ENCODE measurements around the gene RBMS3.
"Not testable (repeated sequence)": the region's sequence is repeated elsewhere in the genome, so short reads cannot be mapped to it uniquely, and the experiment has no call there.

Gene RBMS3

DNA sequence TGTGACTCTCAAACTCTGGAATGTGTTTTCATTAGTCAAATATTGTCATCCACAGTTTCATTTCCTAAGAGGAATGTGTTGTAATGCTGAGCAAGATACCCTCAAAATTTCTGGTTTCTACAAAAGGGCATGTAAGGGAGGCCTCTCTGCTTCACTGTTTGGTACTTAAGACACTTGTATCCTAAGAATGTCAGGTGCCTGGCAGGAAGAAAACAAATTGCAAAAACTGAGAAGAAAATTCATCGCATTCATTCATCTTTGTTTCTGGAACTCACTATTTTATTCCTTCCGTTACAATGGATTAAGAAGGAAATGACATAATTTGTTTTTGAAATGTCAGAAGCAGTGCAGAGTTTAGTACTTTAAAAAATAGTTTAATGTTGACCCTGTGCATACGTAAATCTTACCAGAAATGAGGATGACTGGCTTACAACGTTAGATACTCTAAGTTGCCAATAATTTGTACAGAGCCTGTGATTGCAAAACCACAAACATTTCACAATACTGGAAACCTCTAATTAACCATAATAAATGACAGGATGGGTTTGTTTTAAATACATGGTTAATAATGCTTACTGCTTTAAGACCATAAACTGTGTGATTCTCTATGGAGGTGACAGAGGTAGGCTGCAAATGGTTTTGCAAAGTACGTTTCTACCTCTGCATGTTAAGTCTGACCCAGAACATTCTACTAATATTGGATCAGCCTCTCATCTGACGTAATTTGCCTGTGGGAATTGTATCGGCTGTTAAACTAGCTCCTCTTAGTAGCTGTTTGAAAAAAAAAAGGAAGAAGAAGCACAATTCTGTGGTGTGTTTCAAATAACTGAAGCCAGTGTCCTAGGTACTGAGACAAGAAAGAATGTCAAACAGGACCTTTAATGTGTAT is 477.8 kb downstream of the RBMS3 start:
- DNase-seq: no peak

DNA sequence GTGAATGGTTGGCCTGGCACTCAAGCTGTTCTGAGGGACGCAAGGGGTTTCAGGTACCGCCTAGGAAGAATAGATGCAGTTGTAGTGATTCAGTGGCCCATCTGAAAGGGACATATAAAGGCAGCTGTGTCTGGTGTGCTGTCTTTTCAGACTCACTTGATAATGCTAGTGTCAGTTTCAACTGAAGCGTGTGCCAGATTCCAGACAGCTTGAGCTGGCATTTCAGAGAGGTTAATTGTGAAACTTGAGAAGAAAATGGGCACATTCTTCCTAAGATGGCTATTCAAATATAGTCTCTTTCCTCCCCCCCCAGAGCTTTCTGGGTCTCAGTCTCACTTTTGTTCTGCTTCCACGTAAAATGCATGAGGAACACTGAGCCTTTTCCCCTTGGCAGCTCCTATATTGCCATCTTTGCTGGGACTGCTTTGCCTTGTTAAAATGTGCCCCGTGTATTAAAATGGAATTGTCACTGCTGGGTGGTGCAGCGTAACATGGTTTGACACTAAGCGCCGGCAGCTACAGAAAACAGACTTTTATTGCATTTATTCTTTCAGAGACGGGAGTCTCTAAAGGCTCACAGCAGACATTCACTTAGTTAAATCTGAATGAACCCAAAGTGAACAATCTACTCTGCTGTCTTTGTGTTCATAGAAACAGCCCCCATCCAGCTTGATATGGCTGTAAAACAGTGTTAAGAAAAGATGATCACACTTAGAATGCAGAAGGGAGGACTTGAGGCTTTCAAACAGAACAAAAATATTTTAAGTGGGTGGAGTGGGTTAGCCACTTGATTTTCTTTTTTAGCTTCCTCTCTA is 478.7 kb downstream of the RBMS3 start:
- DNase-seq: no peak

DNA sequence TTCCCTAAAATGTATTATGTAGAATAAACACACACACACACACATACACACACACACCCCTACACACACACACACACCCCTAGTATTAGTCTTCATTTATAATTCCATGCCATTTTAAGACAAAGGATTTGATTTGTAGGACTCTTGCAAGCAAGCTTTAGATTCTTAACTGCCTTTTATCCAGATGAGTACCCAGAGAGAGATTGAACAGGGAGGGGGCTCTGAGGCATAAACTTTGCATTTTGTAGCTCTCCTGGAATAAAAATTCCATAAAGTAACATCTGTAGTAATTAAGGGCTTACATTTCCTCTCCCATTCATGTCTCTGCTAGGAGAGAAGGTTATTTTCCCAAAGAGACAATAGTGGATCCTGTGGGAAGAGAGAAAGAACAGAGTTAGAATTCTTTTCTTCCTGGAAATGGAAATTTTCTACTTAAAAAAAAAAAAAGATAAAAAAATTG is 479.4 kb downstream of the RBMS3 start:
- DNase-seq: no peak

DNA sequence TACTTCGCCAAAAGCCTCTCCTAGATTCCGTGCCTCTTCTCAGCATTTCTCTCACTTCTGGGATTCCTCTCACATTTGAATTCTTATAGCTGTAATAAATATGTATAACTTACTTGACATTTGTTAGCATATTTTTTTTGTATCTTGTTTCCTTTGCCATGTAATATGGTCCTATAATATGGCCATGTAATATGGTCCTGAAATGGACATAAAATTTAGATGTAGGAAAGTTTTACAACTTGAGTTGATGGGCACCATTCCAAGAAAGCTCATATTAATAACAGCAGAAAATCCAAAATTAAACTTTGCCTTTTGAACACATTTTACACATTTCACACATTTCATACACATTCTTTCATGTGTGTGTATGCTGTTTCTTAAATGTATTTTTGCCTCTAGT is 480.6 kb downstream of the RBMS3 start:
- no peak for DNase-seq

DNA sequence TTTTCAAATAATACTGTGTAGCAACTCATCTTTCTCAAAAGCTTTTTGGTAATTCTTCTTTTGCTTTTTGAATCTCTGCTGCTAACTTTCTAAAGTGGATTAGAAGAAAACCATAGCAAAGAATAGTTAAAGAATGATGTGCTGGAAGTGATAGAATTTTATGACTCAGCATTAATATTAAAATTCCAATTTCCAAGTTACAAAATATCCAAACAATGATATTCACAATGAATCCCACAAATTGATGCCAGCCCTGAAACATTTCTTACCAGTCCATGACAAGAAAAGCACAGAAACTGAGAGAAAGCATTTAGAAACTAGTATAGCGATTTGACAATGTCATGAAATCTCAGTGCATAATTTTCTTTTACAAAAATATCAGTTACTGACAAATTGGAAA is 482.2 kb downstream of the RBMS3 start:
- no peak for DNase-seq

DNA sequence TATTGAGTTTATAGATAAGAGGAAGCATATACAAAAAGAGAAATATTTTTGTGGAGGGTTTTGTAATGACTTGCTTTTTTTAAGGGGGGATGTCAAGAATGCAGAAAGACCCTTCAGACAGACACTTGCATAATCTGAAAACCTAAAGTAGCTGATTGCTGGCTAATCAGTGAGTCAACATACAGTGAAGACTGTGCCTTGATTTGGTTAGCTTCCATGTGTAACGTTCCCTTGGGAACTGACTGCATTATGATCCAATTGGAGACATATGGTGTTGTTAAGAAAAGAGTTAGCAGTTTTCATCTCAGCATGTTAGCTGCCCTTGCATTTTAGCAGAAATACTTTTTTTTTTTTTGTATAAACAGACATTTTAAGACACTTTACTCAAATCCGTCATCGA is 483.2 kb downstream of the RBMS3 start:
- DNase-seq: no peak

DNA sequence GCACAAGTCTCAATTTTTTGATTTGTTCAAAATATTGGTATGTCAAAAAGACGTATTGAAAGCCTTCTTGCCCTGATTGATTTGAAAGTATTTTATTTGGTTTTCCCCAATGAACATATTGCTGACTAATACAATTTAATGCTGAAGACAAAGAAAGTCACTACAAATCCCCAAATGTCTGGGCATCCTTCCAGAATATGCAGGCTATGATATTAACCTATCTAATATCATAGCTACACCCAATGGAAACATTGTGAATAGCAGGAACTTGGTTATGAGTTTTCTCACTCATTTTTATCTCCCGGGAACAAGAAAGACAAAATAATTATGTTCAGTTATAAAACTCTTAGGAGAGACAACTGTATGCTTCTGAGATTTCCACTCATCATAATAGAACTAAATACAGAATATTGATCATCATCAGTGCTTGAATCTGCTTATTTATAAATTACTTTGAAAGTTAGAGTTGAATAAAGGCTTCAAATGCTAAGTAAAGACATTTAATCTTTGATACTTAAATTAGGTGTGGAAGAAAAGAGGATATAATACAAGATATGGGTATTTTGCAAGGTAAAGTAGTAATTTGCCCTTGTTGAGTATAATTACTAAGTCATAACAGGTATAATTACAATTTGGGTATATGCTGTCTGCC is 483.9 kb downstream of the RBMS3 start:
- no peak for DNase-seq

DNA sequence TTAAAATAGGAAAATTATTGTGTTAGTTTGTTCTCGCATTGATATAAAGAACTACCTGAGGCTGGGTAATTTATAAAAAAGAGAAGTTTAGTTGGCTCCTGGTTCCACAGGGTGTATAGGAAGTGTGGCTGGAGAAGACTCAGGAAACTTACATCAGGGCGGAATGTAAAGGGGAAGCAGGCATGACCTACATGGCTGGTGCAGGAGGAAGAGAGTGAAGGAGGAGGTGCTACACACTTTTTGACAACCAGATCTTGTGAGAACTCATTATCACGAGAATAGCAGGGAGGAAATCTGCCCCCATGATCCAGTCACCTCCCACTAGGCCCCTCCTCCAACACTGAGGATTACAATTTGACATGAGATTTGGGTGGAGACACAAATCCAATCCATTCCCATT is 490.7 kb downstream of the RBMS3 start:
- no peak for DNase-seq

DNA sequence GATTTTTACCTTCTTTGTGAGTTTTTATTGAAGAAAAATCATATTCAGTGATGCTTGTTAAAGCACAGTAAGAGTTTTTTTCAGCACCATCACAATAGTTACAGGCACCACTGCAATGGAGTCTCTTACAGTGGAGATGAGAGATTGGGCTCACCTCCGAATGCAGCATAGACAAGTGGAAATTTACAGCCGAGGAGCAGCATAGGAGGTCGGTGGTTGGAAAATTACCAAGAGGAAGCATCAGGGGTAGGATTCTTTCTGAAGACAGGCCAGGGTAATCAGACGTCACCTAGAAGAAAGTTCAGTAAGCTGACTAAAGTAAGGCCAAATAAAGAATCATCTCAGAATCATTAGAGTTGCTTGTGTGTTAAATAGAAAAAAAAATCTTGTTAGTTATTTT is 491.6 kb downstream of the RBMS3 start:
- no peak for DNase-seq

DNA sequence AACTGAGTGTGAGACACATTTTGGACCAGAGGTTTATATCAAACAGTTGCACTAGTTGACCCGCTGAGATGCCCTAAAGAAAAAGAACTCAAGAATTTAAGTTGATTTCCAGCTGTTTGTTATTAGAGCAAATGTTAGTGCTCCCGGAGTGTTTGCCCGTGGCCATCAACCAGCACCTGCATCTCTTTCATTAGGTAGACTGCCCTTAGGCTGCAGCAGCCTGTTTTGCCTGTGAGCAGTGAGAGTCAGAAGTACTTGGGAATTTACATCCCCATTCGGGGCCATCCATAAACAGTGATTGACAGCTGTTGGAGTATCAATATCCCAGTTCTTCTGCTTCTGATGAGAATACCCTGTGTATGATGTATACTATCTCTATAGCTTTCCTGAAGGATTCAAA is 492.6 kb downstream of the RBMS3 start:
- no peak for DNase-seq

DNA sequence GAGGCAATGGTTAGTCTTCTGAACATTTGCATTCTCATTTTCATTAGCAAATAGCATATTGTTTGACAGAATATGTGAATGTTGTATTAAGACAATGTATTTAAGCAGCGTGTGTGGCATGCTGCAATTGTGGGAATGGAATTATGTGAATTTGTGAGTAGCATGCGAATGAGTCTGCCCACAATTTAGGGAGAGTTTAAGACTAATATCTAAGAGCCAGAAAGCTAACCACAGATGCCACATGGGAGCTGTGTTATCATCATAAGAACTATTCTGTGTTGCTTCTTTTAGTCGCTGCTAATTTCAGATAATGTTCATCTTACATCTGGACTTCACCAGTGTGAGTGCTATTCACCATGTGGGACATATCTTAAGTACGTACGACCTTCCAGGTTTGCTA is 494.5 kb downstream of the RBMS3 start:
- DNase-seq: no peak

DNA sequence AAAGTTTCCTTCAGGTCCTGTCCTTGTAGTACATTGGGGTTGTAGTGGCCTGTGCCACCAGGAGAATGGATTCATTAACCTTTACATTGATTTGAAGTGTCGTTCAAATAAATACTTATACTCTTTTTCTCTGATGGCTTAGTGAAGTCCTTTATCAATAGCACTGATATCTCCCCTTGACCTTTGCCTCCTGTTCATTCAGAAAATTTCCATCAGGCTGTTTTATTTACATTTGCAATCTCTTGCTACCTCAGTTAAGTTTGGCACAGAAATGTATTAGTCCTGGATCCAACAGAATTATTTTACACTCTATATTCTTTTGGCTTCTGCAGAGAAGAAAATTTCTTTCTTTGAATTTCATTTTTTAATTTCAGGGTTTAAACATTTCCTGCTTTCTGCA is 497.0 kb downstream of the RBMS3 start:
- no peak for DNase-seq

DNA sequence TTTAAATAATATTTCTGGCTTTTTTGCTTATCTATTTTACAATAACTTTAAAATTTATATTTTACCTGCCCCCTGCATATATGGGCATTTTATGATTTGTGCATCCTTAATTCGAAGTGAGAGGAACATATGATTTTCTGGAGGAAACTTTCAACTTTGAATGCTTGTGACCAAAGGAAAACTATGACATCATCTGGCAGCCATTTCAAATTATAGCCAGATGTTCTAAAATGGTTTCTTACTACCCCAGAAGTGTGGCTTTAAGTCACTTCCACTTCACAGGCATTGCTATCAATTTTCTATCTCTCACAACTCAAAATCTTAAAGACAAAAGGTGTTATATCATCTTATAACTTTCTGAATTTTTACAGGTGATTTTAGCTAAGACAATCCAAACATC is 508.8 kb downstream of the RBMS3 start:
- DNase-seq: no peak

DNA sequence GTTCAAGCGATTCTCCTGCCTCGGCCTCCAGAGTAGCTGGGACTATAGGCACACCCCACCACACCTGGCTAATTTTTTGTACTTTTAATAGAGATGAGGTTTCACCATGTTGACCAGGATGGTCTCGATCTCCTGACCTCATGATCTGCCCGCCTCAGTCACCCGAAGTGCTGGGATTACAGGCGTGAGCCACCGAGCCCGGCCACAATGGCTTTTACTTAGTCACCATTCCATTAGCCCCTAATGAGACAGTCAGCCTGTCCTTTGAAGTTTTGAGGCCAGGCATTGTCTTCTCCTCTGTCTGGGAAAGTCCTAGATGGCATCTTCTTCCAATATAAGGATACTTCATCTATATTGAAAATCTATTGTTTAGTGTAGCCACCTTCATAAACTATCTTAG is 515.9 kb downstream of the RBMS3 start:
- no peak for DNase-seq

DNA sequence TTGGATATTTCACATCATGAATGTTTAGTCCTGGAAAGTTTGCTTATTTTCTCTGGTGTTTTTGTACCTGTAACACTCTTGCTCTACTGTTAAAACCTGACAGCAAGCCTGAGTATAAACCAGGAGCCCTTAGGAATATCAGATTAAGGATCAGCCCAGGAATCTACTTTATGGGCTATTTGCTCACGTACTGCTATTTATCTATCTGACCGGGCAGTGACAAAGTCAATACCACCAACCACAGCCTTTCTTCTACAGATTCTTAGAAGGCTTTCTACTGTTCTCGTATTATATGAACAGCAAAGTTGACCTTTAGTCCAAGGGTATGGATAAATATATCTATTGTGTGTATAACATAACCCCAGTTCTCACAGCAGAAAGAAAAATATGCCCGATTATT is 521.2 kb downstream of the RBMS3 start:
- DNase-seq: no peak

DNA sequence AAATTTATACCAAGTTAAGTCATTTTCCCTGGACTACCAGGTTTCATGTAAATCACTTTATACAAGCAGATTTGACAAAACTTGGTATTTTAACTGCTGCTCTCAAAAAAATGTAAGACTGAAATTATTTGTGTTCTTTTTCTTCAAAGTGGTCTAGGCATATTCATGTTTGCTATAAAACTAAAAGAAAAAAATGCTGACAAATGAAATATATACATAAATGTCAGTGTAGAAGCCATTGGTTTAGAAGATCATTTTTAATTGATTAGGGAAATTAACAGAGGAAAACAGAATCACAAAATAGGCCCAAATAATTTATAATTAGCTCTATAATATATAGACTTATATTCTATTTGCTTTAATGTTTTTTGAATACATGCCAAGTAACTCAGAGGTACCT is 523.2 kb downstream of the RBMS3 start:
- DNase-seq: no peak

DNA sequence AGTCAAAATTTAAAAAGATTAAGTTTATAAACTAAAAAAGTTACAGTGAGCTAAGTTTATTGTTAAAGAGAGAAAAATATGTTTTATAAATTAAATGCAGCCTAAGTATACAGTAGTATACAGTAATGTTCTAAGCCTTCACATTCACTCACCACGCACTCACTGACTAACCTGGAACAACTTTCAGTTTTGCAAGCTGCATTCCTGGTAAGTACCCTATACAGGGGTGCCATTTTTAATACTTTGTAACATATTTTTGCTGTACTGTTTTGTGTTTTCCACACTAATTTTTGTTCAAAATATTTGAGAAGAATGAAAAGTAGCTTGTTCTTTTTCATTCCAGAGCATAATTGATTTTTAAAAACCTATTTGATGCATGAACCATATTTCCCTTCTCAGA is 524.9 kb downstream of the RBMS3 start:
- DNase-seq: no peak

DNA sequence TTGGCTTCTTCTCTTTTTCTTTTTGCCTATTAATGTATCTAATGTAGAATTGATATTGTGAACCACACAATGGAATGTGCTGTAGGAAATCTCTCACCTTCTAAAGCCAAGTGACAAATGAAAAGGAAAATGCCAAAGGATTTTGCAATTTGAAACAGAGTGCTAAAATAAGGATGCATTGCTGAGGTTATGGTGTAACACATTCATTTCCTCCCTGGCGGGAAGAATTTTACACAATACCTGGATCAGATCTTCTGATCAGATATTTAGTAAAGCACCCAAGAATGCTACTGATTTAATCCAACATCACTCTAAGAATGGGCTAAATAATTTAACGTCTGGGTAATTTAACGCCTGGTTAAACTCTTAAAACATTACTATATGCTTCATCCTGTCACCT is 527.5 kb downstream of the RBMS3 start:
- DNase-seq: not testable (repeated sequence)

DNA sequence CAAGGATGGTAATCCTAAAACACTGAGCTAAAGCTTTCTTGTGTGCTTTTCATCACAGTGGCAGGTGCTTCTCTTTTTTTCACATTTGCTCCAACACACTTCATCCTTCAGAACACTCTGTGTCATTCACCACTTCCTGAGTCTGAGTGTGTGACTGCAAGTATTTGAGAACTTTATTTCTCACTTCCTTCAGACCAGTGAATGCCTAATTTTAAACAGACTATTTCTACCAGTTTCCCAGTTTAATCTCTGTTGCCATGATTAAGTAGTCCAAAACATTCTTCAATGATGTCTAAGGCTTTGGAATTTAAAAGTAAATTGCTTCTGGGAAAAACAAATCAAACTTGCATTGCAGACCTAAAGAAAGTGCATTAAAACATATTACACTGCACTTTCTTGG is 541.2 kb downstream of the RBMS3 start:
- DNase-seq: no peak

DNA sequence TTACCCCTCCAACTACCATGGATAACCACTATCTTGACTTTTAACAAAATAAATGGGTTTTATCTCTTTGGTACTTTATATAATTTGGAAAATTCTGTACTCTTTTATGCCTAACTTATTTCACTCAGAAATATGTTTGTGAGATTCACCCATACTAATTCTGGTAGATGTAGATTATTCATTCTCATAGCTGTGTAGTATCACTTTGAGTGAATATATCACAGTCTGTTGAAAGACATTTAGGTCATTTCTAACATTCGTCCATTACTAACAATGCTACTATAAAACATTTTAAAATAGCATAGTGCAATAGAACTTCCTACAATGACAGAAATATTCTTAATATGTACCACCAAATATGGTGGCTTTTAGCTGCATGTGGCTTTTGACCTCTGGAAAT is 542.4 kb downstream of the RBMS3 start:
- no peak for DNase-seq

DNA sequence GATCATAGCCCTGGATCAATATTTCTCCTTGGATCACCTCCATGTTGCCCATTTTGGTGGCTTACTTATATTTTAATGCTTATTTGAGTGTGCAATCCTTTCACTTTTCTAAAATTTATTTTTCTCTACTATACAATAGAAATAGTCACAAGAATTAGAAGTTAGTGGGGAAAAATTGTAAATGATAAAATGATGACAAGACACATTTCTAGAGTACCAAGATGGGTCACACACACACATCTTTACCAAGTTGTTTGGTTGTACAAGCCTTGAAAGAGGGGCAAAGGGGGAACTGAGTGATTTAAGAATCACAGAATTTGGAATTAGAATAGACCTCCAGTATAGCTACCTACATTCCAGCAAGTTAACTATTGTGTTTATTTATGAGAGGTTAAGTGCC is 545.8 kb downstream of the RBMS3 start:
- DNase-seq: no peak

DNA sequence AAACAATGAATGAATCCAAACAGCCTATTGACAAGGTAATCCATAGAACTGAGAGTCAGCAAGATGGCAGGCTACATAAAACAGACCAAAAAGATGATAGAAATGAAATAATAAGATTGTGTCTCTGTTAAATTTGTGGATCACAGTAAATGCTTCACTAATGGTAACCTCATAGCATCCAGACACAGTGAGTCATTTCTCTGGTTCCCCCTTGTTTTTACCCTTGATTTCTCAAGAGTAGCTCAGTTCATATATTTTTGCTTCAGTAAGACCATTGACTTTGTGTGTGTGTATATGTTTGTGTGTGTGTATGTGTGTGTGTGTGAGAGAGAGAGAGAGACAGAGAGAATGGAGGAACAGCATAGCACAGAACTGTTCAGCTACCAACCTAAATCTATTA is 546.9 kb downstream of the RBMS3 start:
- DNase-seq: no peak

DNA sequence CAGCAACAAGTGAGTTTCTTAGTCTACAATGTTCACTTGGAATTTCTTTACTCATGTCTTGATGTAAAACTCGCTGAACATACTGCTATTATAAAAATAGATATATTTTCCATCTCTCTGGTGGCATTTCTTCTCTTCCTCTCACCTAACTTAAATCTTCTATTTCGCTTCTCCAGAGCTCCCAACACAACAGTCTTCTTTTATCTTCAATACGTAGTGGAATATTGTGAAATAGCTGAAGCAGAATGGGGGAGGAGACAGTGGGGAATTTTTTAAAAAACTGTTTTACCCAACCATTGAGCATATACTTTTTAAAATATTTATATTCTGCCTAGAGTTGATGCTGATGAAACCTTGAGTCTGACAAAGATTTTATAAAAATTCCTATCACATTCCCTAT is 548.5 kb downstream of the RBMS3 start:
- DNase-seq: no peak

DNA sequence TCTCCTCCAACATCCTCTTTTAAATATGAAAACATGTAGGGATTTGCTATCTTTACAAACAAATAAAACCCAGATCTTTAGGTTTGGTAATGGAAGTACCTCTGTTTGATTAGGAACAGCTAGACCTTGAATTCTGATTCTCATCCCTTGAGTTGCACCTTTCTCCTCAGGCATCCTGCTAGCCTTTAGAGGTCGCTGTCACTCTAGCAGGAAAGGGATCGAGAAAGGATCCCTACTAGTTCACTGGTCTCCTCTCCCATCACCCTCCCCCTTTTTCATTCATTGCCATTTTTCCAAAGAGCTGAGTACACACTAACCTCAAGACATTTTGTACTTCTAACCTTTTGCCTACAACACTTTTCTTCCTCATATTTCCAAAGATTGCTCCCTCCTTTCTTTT is 569.8 kb downstream of the RBMS3 start:
- no peak for DNase-seq

Measured in SHP77 treated with DMSO at 0.1 percent for 48 hours (cell line).